22Rv1 (cell line): Measurements from ENCODE around the gene SLBP.

Experiments used
- ZFX ChIP-seq: fragments of 450-650 bp; IDR thresholded peaks from 2 replicates; pipeline ENCODE4 v1.6.1; 2017; ENCODE audit warnings: antibody characterized with exemption, borderline replicate concordance
- TF ChIP-seq, protein P1 (sequence below): fragments of 450-650 bp; IDR thresholded peaks from 2 replicates; pipeline ENCODE4 v1.5.1; 2017; ENCODE audit warnings: mild to moderate bottlenecking

DNA sequence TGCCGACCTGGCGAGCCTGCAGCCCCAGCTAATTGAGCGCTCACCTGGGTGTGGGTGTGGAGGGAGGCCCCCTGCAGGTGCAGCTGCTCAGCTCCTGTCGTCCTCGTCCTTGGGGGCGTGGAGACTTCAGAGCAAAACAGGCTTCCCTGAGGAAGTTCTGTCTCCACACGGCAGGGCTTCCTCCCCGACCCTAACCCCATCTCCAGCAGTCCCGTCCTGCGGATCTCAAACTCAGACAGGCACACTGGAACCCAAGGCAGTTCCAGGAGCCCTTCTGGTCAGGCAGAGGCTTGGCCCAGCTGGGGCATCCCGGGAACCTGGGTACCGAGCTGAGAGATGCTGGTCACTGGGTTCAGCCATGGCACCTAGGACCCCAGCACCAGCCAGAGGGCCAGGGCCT, 33.6 kb upstream of the SLBP start:
- TF ChIP-seq, protein P1, sequence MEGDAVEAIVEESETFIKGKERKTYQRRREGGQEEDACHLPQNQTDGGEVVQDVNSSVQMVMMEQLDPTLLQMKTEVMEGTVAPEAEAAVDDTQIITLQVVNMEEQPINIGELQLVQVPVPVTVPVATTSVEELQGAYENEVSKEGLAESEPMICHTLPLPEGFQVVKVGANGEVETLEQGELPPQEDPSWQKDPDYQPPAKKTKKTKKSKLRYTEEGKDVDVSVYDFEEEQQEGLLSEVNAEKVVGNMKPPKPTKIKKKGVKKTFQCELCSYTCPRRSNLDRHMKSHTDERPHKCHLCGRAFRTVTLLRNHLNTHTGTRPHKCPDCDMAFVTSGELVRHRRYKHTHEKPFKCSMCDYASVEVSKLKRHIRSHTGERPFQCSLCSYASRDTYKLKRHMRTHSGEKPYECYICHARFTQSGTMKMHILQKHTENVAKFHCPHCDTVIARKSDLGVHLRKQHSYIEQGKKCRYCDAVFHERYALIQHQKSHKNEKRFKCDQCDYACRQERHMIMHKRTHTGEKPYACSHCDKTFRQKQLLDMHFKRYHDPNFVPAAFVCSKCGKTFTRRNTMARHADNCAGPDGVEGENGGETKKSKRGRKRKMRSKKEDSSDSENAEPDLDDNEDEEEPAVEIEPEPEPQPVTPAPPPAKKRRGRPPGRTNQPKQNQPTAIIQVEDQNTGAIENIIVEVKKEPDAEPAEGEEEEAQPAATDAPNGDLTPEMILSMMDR: no peak
- TF ChIP-seq ZFX: no peak
